Epidermal melanocyte (primary cell): ENCODE measurements around the gene WDTC1.
"Not testable (repeated sequence)": the region's sequence is repeated elsewhere in the genome, so short reads cannot be mapped to it uniquely, and the experiment has no call there.

Experiments
- DNase-seq: peaks from one replicate; pipeline ENCODE4 v3.0.0; 2011; ENCODE audit warnings: low spot score; ENCODE audit not compliant: insufficient read length

WDTC1 gene

GRCh38 chr1:27234049-27234882 is at the start of gene WDTC1:
WDTC1 (plus strand) TSS chr1:27234632; CDS start chr1:27261055, 26,423 bp downstream.
- DNase-seq = peak; percentile 89

GRCh38 chr1:27184665-27185064 is 49.8 kb upstream of the WDTC1 start:
- DNase-seq = not testable (repeated sequence)

- DNase-seq = no peak
Measured at GRCh38 chr1:27192039-27192529, 42.3 kb upstream of the WDTC1 start.

- DNase-seq = no peak
Measured at GRCh38 chr1:27193194-27193593, 41.2 kb upstream of the WDTC1 start.

- no peak for DNase-seq
Measured at GRCh38 chr1:27201295-27201694, 33.1 kb upstream of the WDTC1 start.

GRCh38 chr1:27203946-27204345 is 30.5 kb upstream of the WDTC1 start:
- DNase-seq = no peak

- not testable (repeated sequence) for DNase-seq
Measured at GRCh38 chr1:27207238-27207637, 27.2 kb upstream of the WDTC1 start.

GRCh38 chr1:27208143-27208850 is 26.1 kb upstream of the WDTC1 start:
- not testable (repeated sequence) for DNase-seq

GRCh38 chr1:27216466-27216865 is 18.0 kb upstream of the WDTC1 start:
- DNase-seq = no peak

GRCh38 chr1:27217401-27217800 is 17.0 kb upstream of the WDTC1 start:
- DNase-seq = no peak

- DNase-seq = no peak
Measured at GRCh38 chr1:27218736-27219135, 15.7 kb upstream of the WDTC1 start.

GRCh38 chr1:27220096-27220495 is 14.3 kb upstream of the WDTC1 start:
- no peak for DNase-seq

- DNase-seq = not testable (repeated sequence)
Measured at GRCh38 chr1:27220702-27221497, 13.5 kb upstream of the WDTC1 start.

- no peak for DNase-seq
Measured at GRCh38 chr1:27225621-27226020, 8.8 kb upstream of the WDTC1 start.

GRCh38 chr1:27227765-27228164 is 6.7 kb upstream of the WDTC1 start:
- DNase-seq = no peak

- DNase-seq = no peak
Measured at GRCh38 chr1:27233667-27234048, 774 bp upstream of the WDTC1 start.

- DNase-seq = no peak
Measured at GRCh38 chr1:27235827-27236226, 1.4 kb downstream of the WDTC1 start.

- DNase-seq = no peak
Measured at GRCh38 chr1:27237112-27237511, 2.7 kb downstream of the WDTC1 start.

- no peak for DNase-seq
Measured at GRCh38 chr1:27238032-27238431, 3.6 kb downstream of the WDTC1 start.

GRCh38 chr1:27241677-27242076 is 7.2 kb downstream of the WDTC1 start:
- DNase-seq = no peak

GRCh38 chr1:27243665-27244064 is 9.2 kb downstream of the WDTC1 start:
- not testable (repeated sequence) for DNase-seq

GRCh38 chr1:27246194-27246593 is 11.8 kb downstream of the WDTC1 start:
- DNase-seq = no peak
